ENCODE results near the gene UBAP2L. TPM values are rescaled to one million over a fixed set of nuclear protein-coding genes. Genes with fewer than 3 reads are reported as not detected.

UBAP2L gene, protein sequence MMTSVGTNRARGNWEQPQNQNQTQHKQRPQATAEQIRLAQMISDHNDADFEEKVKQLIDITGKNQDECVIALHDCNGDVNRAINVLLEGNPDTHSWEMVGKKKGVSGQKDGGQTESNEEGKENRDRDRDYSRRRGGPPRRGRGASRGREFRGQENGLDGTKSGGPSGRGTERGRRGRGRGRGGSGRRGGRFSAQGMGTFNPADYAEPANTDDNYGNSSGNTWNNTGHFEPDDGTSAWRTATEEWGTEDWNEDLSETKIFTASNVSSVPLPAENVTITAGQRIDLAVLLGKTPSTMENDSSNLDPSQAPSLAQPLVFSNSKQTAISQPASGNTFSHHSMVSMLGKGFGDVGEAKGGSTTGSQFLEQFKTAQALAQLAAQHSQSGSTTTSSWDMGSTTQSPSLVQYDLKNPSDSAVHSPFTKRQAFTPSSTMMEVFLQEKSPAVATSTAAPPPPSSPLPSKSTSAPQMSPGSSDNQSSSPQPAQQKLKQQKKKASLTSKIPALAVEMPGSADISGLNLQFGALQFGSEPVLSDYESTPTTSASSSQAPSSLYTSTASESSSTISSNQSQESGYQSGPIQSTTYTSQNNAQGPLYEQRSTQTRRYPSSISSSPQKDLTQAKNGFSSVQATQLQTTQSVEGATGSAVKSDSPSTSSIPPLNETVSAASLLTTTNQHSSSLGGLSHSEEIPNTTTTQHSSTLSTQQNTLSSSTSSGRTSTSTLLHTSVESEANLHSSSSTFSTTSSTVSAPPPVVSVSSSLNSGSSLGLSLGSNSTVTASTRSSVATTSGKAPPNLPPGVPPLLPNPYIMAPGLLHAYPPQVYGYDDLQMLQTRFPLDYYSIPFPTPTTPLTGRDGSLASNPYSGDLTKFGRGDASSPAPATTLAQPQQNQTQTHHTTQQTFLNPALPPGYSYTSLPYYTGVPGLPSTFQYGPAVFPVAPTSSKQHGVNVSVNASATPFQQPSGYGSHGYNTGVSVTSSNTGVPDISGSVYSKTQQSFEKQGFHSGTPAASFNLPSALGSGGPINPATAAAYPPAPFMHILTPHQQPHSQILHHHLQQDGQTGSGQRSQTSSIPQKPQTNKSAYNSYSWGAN
- total RNA-seq (100 to 1,000 TPM; 186 to 192 TPM), total RNA-seq (140 to 154 reads per million in 2 donors)

DNA sequence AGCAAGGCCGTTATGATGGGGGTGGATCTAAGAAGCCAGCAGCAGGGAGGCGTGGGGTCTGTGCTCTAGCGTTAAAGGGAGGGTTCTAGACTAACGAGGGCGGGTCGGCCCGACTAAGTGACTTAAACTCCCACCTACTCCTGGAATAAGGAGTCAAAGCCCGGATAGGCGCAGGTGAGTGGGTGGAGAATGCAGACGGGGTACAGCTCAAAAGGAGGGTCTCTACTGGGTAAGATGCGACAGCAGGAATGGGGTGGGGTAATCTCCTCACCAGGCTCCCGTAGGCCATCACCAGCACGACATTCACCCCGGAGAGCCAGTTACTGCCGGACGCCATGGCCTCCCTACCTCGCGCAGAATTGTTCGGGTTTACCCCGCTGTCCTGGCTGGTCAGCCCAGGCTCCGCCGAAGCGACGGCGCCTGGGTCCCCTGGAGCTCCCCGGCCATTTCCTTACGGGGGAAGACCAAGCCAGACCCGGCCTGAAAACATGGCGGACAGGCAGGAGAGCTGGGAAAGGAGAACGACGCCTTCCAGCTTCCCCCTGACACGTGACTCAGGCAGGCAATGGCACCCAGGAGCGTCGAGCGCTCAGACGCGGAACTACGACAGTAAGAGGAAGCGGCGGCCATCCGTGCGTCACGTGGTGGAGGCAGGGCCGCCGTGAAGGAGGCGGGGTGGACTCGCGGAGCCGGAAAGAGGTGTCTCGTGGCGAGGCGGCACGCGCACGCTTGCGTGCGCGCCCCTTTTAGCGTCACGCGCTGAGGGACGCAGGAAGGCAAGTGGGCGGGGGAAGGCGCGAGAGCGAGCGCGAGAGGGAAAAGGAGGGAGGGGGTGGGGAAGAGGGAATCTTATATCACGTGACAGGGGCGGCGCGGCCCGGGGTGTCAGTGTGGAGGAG, at the start of gene UBAP2L:
UBAP2L (plus strand) TSS at position 885 of the 899 bp plus-strand sequence. CDS start 4,169 bp downstream, outside the sequence.
- peak; percentile 96 to 99 (median 97) for DNase-seq
- Mint-ChIP-seq H3K36me3 (ENCODE audit: low read depth) (peaks cover 7% of the 10 kb centered on the region), H3K4me3 (peak within 1 kb of the TSS; percentile 93), H3K27me3 (no peaks in the 10 kb centered on the region), H3K4me1 (peaks cover 52% of the 10 kb centered on the region), H3K27ac (peak within 1 kb of the TSS; percentile 99)
- ATAC-seq: peak; percentile 90
- no peaks in the 10 kb centered on the region for H3K9me3 ChIP-seq (ENCODE audit: control insufficient read depth, low read length, poor library complexity, severe bottlenecking)

DNA sequence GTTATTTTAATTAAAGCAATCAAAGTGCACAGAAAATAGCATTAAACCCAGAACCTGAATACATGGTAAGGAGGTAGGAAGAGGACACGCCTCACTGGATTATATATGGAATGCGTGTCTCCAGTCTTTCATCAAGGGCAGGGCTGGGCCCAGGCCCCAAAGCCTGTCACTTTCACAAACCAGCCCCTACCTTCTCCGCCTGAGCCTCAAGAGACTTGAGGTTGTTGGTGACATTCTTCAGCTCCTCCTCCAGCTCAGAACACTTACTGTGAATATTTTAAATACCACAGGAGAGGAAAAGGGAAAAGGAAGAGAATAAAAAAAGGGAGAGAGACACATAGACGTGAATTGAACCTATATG, 49.6 kb upstream of the UBAP2L start:
- H3K4me1 Mint-ChIP-seq: peaks cover 23% of the 10 kb centered on the region

DNA sequence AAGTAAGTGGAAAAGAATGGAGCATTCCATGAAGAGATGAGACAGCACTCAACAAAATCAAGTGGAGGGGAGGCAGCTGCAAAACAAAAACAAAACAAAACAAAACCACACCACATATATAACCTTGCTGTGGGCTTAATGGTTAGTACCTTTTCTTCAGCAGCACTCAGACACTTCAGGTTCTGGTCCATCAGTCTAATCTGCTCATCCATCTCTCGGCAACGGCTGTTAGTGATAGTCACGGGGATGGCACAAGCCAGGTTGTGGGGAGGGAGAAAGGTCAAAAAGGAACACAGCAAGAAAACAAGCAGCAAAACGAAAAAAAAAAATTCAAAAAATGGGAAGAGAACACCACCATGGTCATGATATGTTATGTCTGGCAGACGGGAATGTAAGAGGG, 48.9 kb upstream of the UBAP2L start:
- Mint-ChIP-seq H3K27ac (peak overlapping the region; percentile 88), H3K36me3 (ENCODE audit: low read depth) (peaks cover 13% of the 10 kb centered on the region), H3K4me3 (no peak overlapping the region), H3K27me3 (no peaks in the 10 kb centered on the region), H3K4me1 (peaks cover 26% of the 10 kb centered on the region)
- no peaks in the 10 kb centered on the region for H3K9me3 ChIP-seq (ENCODE audit: control insufficient read depth, low read length, poor library complexity, severe bottlenecking)
- ATAC-seq (no peak), DNase-seq (no peak)

More for the DNA sequence above, 49.6 kb upstream of the UBAP2L start:
- H3K9me3 ChIP-seq (ENCODE audit: control insufficient read depth, low read length, poor library complexity, severe bottlenecking): no peaks in the 10 kb centered on the region
- DNase-seq: no peak
- no peaks in the 10 kb centered on the region for H3K27me3 Mint-ChIP-seq
- H3K4me3 Mint-ChIP-seq: no peak overlapping the region
- peaks cover 13% of the 10 kb centered on the region for H3K36me3 Mint-ChIP-seq (ENCODE audit: low read depth)
- no peak for ATAC-seq
- peak overlapping the region; percentile 91 for H3K27ac Mint-ChIP-seq

DNA sequence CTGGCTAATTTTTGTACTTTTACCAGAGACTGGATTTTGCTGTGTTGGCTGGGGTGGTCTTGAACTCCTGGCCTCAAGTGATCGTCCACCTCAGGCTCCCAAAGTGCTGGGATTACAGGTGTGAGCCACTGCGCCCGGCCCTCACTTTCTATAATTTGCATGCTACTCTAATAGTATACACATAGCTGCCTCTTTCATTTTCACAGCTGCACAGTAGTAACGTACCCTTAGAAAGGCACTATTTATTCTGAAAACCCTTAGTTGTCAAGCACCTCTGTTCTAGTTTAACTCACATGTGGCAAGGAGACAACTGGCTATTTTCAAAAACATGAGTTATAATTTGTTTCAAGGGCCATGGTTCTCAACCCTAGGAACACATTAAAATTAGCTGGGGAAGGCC, 46.1 kb upstream of the UBAP2L start:
- Mint-ChIP-seq H3K36me3 (ENCODE audit: low read depth) (peaks cover 10% of the 10 kb centered on the region), H3K4me1 (peaks cover 45% of the 10 kb centered on the region), H3K4me3 (no peak overlapping the region), H3K27me3 (no peaks in the 10 kb centered on the region), H3K27ac (no peak overlapping the region)
- no peak for DNase-seq
- no peaks in the 10 kb centered on the region for H3K9me3 ChIP-seq (ENCODE audit: control insufficient read depth, low read length, poor library complexity, severe bottlenecking)
- no peak for ATAC-seq

DNA sequence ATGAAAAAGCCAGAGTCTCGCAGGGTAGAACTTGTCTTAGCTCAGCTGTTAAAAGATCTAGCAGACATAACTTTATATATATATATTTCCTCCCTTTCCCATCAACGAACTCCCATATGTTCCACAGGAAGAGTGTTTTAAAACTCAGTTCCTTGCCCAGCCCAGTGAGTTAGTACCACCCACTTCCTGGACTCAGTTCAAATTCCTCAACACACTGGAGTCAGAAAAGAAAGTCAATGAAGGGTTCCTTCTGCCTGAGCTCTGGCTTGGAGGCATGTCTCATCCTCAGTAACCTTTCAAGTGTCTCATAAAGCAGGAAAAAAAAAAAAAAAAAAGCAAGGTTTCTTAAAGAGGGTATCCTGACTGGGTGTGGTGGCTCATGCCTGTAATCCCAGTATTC, 44.4 kb upstream of the UBAP2L start:
- Mint-ChIP-seq H3K4me1 (peaks cover 50% of the 10 kb centered on the region), H3K27ac (peak overlapping the region; percentile 97), H3K36me3 (ENCODE audit: low read depth) (peaks cover 6% of the 10 kb centered on the region), H3K27me3 (no peaks in the 10 kb centered on the region), H3K4me3 (no peak overlapping the region)
- H3K9me3 ChIP-seq (ENCODE audit: control insufficient read depth, low read length, poor library complexity, severe bottlenecking): no peaks in the 10 kb centered on the region
- no peak for ATAC-seq
- DNase-seq: no peak

DNA sequence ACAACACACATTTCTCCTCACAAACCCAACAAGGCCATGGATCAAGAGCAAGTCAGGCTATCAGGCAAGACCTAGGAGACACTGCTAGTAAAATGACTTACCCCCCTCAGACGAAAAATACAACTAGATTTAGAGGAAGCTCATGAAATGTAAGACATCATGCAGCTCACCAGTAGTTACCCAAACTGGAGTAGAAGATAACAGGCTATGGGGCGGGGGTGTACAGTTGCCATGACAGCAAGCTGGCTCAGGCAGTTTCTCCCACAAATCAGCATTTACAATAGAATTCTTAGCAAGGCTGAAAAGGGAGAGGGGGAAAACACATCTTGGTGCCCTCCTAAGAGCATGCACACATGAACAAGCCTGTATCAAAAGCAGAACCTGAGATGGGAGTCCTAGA, 42.7 kb upstream of the UBAP2L start:
- H3K27me3 Mint-ChIP-seq: no peaks in the 10 kb centered on the region
- peak overlapping the region; percentile 98 for H3K4me3 Mint-ChIP-seq
- no peak for ATAC-seq
- no peaks in the 10 kb centered on the region for H3K9me3 ChIP-seq (ENCODE audit: control insufficient read depth, low read length, poor library complexity, severe bottlenecking)
- H3K27ac Mint-ChIP-seq: peak overlapping the region; percentile 97
- peaks cover 54% of the 10 kb centered on the region for H3K4me1 Mint-ChIP-seq
- H3K36me3 Mint-ChIP-seq (ENCODE audit: low read depth): peaks cover 4% of the 10 kb centered on the region
- DNase-seq: no peak

DNA sequence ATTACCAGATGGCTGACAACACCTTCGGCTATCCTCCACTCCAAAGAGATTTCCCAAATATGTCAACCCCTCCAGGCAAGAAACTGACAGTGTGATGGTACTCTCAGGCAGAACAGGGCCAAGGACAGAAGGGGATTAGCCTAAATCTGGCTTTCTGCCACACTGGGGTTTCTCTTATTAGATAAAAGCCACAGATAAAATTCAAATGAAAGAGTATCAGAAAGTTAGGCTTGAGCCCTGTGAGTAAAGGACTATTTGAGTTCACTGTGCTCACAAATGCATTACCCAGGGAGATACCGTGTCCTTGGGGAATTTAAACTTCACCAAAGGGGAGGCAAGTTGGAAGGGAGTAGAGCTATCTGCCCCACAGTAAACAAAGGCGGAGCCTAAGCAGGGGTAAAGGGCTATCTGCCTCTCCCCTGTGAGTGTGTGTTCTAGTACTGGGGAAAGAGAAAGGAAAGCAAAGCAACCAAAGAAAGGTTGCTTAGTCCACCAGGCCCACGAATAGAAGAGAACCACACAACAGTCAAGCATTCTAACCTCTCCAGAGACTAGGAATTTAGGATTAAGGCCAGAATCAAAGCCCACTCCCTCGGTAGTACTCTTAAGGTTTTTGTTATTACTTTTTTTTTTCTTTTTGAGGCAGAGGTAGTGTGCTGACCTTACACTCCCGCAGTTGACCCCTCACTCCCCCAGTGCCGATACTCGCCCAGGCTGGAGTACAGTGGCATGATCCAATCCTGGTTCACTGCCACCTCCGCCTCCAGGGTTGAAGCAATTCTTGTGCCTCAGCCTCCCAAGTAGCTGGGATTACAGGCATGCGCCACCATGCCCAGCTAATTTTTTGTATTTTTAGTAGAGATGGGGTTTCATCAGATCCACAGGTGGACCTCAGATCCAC, 41.6 kb upstream of the UBAP2L start:
- Mint-ChIP-seq H3K4me3 (peak overlapping the region; percentile 98), H3K36me3 (ENCODE audit: low read depth) (peaks cover 5% of the 10 kb centered on the region)
- ATAC-seq: no peak

DNA sequence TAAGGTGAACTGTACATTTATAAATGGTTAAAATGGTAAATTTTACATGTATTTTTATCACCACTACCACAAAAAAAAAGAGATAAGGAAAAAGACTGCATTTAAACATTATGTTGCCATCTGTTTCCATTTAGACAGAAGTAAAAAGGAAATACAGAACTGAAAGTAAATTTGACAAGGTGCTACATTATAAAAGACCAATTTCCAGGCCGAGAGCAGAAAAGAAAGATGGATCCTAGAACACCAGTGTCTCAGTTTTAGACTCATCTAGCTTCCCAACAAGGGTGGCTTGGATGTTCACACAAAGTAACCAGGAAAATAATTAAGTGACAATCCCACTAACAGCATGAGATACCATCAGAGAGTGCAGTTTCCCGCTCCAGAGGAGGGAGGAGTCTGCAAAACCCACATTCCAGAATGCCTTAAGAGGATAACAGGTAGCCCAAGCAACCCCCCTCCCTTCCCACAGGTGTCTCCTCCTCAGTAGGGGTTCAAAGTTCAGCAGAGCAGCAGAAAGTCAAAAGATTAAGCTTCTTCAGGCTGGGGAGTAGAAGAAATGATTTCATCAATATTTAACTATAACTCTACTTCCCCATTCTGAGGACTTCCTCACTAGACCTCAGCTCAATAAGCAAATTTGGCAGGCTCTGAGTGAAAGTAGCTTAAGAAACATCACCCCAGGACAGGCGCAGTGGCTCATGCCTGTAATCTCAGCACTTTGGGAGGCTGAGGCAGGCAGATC, 40.6 kb upstream of the UBAP2L start:
- ATAC-seq (no peak), DNase-seq (no peak)
- H3K27me3 Mint-ChIP-seq: no peaks in the 10 kb centered on the region
- H3K4me3 Mint-ChIP-seq: peak overlapping the region; percentile 98
- H3K27ac Mint-ChIP-seq: peak overlapping the region; percentile 97
- H3K4me1 Mint-ChIP-seq: peaks cover 59% of the 10 kb centered on the region
- H3K36me3 Mint-ChIP-seq (ENCODE audit: low read depth): peaks cover 5% of the 10 kb centered on the region
- H3K9me3 ChIP-seq (ENCODE audit: control insufficient read depth, low read length, poor library complexity, severe bottlenecking): no peaks in the 10 kb centered on the region

More for the DNA sequence above, 41.6 kb upstream of the UBAP2L start:
- no peaks in the 10 kb centered on the region for H3K9me3 ChIP-seq (ENCODE audit: control insufficient read depth, low read length, poor library complexity, severe bottlenecking)
- DNase-seq: no peak
- Mint-ChIP-seq H3K27ac (peak overlapping the region; percentile 97), H3K27me3 (no peaks in the 10 kb centered on the region), H3K4me1 (peaks cover 59% of the 10 kb centered on the region)

DNA sequence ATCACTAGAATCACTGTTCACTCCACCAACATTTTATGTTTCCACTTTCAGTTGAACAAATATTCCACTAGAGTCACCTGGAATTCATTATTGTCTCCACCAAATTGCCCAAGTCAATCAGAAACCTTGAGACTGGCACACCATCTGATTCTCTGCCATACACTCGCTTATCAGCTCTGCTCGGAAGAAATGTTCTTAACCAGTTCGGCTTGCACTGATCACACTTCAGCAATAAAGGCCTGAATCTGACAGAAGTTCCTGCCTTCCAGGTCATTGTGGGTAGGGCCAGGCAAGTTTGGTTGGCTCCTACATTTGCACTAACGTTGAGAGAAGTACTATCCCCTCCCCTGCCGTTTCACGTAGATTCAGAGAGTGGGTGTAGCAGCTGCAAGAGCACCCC, 38.8 kb upstream of the UBAP2L start:
- no peaks in the 10 kb centered on the region for H3K27me3 Mint-ChIP-seq
- ATAC-seq: peak; percentile 58
- peaks cover 5% of the 10 kb centered on the region for H3K36me3 Mint-ChIP-seq (ENCODE audit: low read depth)
- H3K27ac Mint-ChIP-seq: peak overlapping the region; percentile 97
- no peaks in the 10 kb centered on the region for H3K9me3 ChIP-seq (ENCODE audit: control insufficient read depth, low read length, poor library complexity, severe bottlenecking)
- H3K4me3 Mint-ChIP-seq: peak overlapping the region; percentile 98
- peaks cover 56% of the 10 kb centered on the region for H3K4me1 Mint-ChIP-seq
- no peak for DNase-seq

DNA sequence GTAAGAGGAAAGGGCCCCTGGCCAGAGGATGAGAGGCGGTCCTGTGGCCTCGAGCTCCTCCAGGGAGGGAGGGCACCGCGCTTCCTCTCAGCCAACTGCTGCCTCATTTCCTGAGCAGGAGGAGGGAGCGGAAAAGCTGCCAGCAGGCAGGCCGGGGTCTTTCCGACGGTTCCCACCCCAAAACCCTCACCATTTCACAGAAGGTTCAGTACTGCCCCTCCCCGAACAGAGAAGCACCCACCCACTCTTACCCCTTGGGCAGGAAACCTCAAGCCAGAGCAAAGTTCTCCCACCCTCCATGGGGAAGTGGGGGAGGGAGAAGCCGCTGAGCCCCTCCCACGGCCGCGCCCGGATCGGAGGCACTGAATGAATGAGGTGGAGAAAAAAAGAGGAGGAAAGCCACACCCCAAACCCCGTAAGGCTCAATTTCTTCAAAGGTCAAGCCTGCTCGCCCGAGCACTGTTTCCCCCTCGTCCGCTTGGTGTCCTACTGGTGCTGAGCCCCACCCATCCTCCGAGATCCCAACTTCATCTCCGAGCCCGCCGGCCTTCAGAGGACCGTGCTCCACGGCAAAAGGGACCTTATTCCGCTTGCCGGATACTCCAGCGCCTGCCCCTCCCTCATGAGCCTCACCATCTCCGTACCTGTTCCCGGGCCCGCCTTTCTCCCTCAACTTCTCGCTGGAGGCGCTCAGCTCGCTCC, 38.3 kb upstream of the UBAP2L start:
- peaks cover 50% of the 10 kb centered on the region for H3K4me1 Mint-ChIP-seq
- DNase-seq (peak; percentile 22 to 64 (median 52)), ATAC-seq (peak; percentile 52)
- H3K4me3 Mint-ChIP-seq: peak overlapping the region; percentile 98
- H3K9me3 ChIP-seq (ENCODE audit: control insufficient read depth, low read length, poor library complexity, severe bottlenecking): no peaks in the 10 kb centered on the region
- H3K27me3 Mint-ChIP-seq: peaks cover 2% of the 10 kb centered on the region
- H3K27ac Mint-ChIP-seq: peak overlapping the region; percentile 97
- H3K36me3 Mint-ChIP-seq (ENCODE audit: low read depth): peaks cover 5% of the 10 kb centered on the region
